Panc1 (cell line): ENCODE results near the gene FANCC. TPM values are rescaled to one million over a fixed set of nuclear protein-coding genes. Genes with fewer than 3 reads are reported as not detected.

Experiments used
- ATAC-seq: fragments of 200-7000 bp; cut with Tn5 transposase; 2 replicates; pipeline ENCODE4 v1.9.1; 2020; ENCODE audit warnings: mild to moderate bottlenecking, moderate library complexity
- BruUV-seq: library from RNA; stranded (reverse); fragments of 400-500 nt; replicated peaks from 2 replicates; lab custom pipeline; 2021; lab: Mats Ljungman, UMichigan
- CTCF ChIA-PET: fragments of 300-600 bp; sonication (Branson Sonifier 250); formaldehyde crosslinking; loops from one replicate; lab custom pipeline; 2022; ENCODE audit warnings: antibody characterized with exemption; lab: Charles Lee
- POLR2A ChIA-PET: fragments of 300-600 bp; sonication (Branson Sonifier 250); formaldehyde crosslinking; loops from one replicate; lab custom pipeline; 2022; ENCODE audit warnings: antibody characterized with exemption; lab: Charles Lee
- DNase-seq: peaks from one replicate; pipeline ENCODE4 v3.0.0-alpha.2; 2010; ENCODE audit warnings: low read depth, low spot score
- H3K27ac ChIP-seq: 2 replicates; pipeline ENCODE4 v1.5.1; 2011; ENCODE audit warnings: mild to moderate bottlenecking, low read length, inconsistent platforms
- H3K27me3 ChIP-seq: fragments of 200-500 bp; sonication (Bioruptor generic); 2 replicates; pipeline ENCODE4 v1.6.0; 2014; ENCODE audit warnings: low read length, inconsistent platforms; ENCODE audit not compliant: control insufficient read depth, insufficient read depth
- H3K36me3 ChIP-seq: fragments of 200-500 bp; sonication (Bioruptor generic); 2 replicates; pipeline ENCODE4 v1.5.1; 2014; ENCODE audit warnings: inconsistent platforms, mild to moderate bottlenecking, low read length, moderate library complexity; ENCODE audit not compliant: control insufficient read depth, insufficient read depth
- H3K4me1 ChIP-seq: 2 replicates; pipeline ENCODE4 v1.5.1; 2011; ENCODE audit warnings: inconsistent platforms, mild to moderate bottlenecking, low read length, moderate library complexity; ENCODE audit not compliant: control insufficient read depth, insufficient read depth
- H3K4me3 ChIP-seq, 2 experiments: 2 replicates each; pipeline ENCODE4 v1.5.1; 2011 to 2012; ENCODE audit warnings: low read depth in 2 of 2, low read length in 2 of 2, mild to moderate bottlenecking in 2 of 2, inconsistent platforms in 1 of 2, moderate library complexity in 1 of 2
- H3K9me3 ChIP-seq: fragments of 200-500 bp; sonication (Bioruptor generic); 2 replicates; pipeline ENCODE4 v1.5.1; 2014; ENCODE audit warnings: low read depth, mild to moderate bottlenecking, inconsistent platforms, low read length, moderate library complexity; ENCODE audit not compliant: control insufficient read depth, insufficient read depth
- CTCF ChIP-seq: fragments of 450-650 bp; IDR thresholded peaks from 2 replicates; pipeline ENCODE4 v1.5.1; 2017; ENCODE audit warnings: mild to moderate bottlenecking
- POLR2AphosphoS5 ChIP-seq: IDR thresholded peaks from 2 replicates; pipeline ENCODE4 v1.6.1; 2012; ENCODE audit warnings: mild to moderate bottlenecking, low read depth, low read length, moderate library complexity
- REST ChIP-seq, 2 experiments: IDR thresholded peaks; 2 replicates each; pipeline ENCODE4 v1.6.1; 2011 to 2012; ENCODE audit warnings: low read depth in 2 of 2, control low read depth in 1 of 2, low read length in 1 of 2, mild to moderate bottlenecking in 1 of 2, moderate library complexity in 1 of 2; ENCODE audit not compliant: insufficient read depth in 1 of 2
- SIN3A ChIP-seq: IDR thresholded peaks from 2 replicates; pipeline ENCODE4 v1.6.1; 2012; ENCODE audit warnings: low read depth, mild to moderate bottlenecking, low read length, moderate library complexity, borderline replicate concordance; ENCODE audit not compliant: insufficient read depth
- TCF7L2 ChIP-seq: IDR thresholded peaks from 2 replicates; pipeline ENCODE4 v1.6.1; 2011; ENCODE audit warnings: mild to moderate bottlenecking, low read depth, low read length, inconsistent platforms
- in situ Hi-C: cut with HindIII; loops from 2 replicates; pipeline ENCODE4 v1.10.0; 2016; ENCODE audit warnings: low sequenced_read_pairs, low pct_unique_long_range_greater_than_20kb
- intact Hi-C: fragments of 100-400 bp; cut with micrococcal nuclease; formaldehyde crosslinking; loops from one replicate; pipeline ENCODE4 v1.10.0; 2022; ENCODE audit not compliant: unreplicated experiment
- total RNA-seq: library from RNA; stranded (reverse); gene quantifications from one replicate; pipeline ENCODE4 v1.2.1, GENCODE V29; 2021; ENCODE audit not compliant: unreplicated experiment

The FANCC gene
- total RNA-seq, 1 experiment from 2014 or later = 17.8 TPM

GRCh38 chr9:95124582-95125367, 192.7 kb downstream of the FANCC start:
- no peak for TF ChIP-seq POLR2AphosphoS5
- TF ChIP-seq CTCF = peak; percentile 38; the same call in 1 of the 2 replicates
- DNase-seq = no peak
- in situ Hi-C loops (no loop called here), intact Hi-C loops (loop anchor here (5.0 kb wide), 1 partner anchor 457 kb away; no protein-coding TSS in a partner anchor)
- Histone ChIP-seq H3K27me3 (no peaks in the 10 kb centered on the region), H3K27ac (no peak overlapping the region), H3K4me3 (no peak overlapping the region), H3K36me3 (no peaks in the 10 kb centered on the region), H3K4me1 (no peaks in the 10 kb centered on the region), H3K9me3 (no peaks in the 10 kb centered on the region)
- ChIA-PET CTCF (no interaction called here), POLR2A (no interaction called here)
- BruUV-seq = no TSS peak
- 0 out of 2 replicates have a peak, but pooled peaks have one; percentile 61 for ATAC-seq

DNA sequence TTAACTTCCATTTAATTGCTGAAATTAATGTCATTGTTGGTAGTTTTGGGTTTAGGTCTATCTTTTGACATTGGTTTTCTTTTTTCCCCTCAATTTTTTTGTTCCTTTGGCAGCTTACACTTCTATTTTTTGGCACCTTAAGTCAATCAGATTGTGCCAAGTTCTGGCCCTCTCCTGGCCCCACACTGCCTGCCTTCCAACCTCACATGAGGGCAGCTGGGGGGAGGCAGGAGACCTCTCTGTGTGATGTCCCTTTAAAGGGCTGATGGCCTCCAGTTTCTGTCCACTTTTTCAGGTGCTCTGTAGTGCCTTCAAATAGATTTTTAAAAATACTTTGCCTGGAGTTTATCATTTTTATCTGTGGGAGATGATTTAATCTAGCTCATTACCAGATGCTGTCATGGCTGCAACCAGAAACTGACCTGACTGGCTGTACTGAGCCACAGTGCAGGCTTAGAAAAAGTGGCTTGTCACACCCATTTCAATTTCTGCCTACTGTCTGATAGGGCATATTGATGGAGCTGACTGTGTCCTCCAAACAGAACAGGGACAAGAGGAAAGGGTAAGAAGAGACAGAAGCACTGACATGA, 196.6 kb downstream of the FANCC start:
- TF ChIP-seq POLR2AphosphoS5 (no peak), REST (IDR thresholded peaks at IDR 0.05; ENCODE audit: insufficient read depth in 1 of 2, low read depth in 2 of 2, low read length in 1 of 2) (no peak), SIN3A (no peak), CTCF (no peak), TCF7L2 (no peak)
- no TSS peak for BruUV-seq
- in situ Hi-C loops = no loop called here
- Histone ChIP-seq H3K27ac (no peak overlapping the region), H3K4me3 (no peak overlapping the region), H3K36me3 (no peaks in the 10 kb centered on the region), H3K9me3 (no peaks in the 10 kb centered on the region), H3K27me3 (no peaks in the 10 kb centered on the region), H3K4me1 (no peaks in the 10 kb centered on the region)
- CTCF ChIA-PET = no interaction called here
- POLR2A ChIA-PET = no interaction called here
- intact Hi-C loops = no loop called here
- DNase-seq (no peak), ATAC-seq (no peak)
